Mesenchymal stem cell (in vitro differentiated cells and primary cell): ENCODE measurements around the gene HOMER3.

Experiments used
- DNase-seq: peaks from one replicate; pipeline ENCODE4 v3.0.0-alpha.2; 2013
- H2AFZ ChIP-seq: one replicate; pipeline ENCODE4 v1.6.1; 2013; ENCODE audit warnings: low read depth, mild to moderate bottlenecking, control low read depth, inconsistent platforms, low read length, moderate library complexity
- H2AK5ac ChIP-seq: 2 replicates; pipeline ENCODE4 v1.6.1; 2013; ENCODE audit warnings: low read length, moderate library complexity, mild to moderate bottlenecking, inconsistent platforms; ENCODE audit not compliant: severe bottlenecking
- H2BK120ac ChIP-seq: one replicate; pipeline ENCODE4 v1.6.1; 2013; ENCODE audit warnings: low read depth, mild to moderate bottlenecking, inconsistent platforms, low read length, moderate library complexity
- H2BK12ac ChIP-seq, 2 experiments: one replicate each; pipeline ENCODE4 v1.6.1; 2013; ENCODE audit warnings: inconsistent platforms in 2 of 2, low read length in 2 of 2, mild to moderate bottlenecking in 2 of 2, moderate library complexity in 2 of 2, control low read depth in 1 of 2
- H2BK15ac ChIP-seq: one replicate; pipeline ENCODE4 v1.6.1; 2013; ENCODE audit warnings: mild to moderate bottlenecking, low read depth, inconsistent platforms; ENCODE audit not compliant: poor library complexity, severe bottlenecking
- H2BK5ac ChIP-seq: 2 replicates; pipeline ENCODE4 v1.6.1; 2013; ENCODE audit warnings: low read depth, mild to moderate bottlenecking, low read length, control low read depth, inconsistent platforms; ENCODE audit not compliant: poor library complexity, severe bottlenecking
- H3K14ac ChIP-seq, 2 experiments: one replicate each; pipeline ENCODE4 v1.6.1; 2013; ENCODE audit warnings: inconsistent platforms in 2 of 2, low read length in 2 of 2, control low read depth in 1 of 2, mild to moderate bottlenecking in 1 of 2, moderate library complexity in 1 of 2
- H3K18ac ChIP-seq, 2 experiments: one replicate each; pipeline ENCODE4 v1.6.1; 2013; ENCODE audit warnings: inconsistent platforms in 2 of 2, low read length in 2 of 2, control low read depth in 1 of 2, low read depth in 1 of 2, mild to moderate bottlenecking in 1 of 2
- H3K23ac ChIP-seq, 2 experiments: one replicate each; pipeline ENCODE4 v1.6.1; 2013; ENCODE audit warnings: inconsistent platforms in 2 of 2, low read length in 2 of 2, mild to moderate bottlenecking in 2 of 2, moderate library complexity in 2 of 2, control low read depth in 1 of 2
- H3K27ac ChIP-seq: 2 replicates; pipeline ENCODE4 v1.5.1; 2013; ENCODE audit warnings: mild to moderate bottlenecking, moderate library complexity, low read length, control low read depth, inconsistent platforms; ENCODE audit not compliant: poor library complexity, severe bottlenecking
- H3K27me3 ChIP-seq, 2 experiments: 2 replicates each; pipeline versions ENCODE4 v1.6.1 to v1.7.0; 2013; ENCODE audit warnings: low read length in 2 of 2, mild to moderate bottlenecking in 2 of 2, moderate library complexity in 2 of 2, control low read depth in 1 of 2, inconsistent platforms in 1 of 2; ENCODE audit not compliant: control insufficient read depth in 1 of 2, insufficient read depth in 1 of 2
- H3K36me3 ChIP-seq, 2 experiments: 2 replicates each; pipeline versions ENCODE4 v1.6.1 to v1.7.0; 2013; ENCODE audit warnings: low read length in 2 of 2, control low read depth in 1 of 2, inconsistent platforms in 1 of 2, low read depth in 1 of 2, mild to moderate bottlenecking in 1 of 2; ENCODE audit not compliant: insufficient read depth in 2 of 2, control insufficient read depth in 1 of 2
- H3K4ac ChIP-seq, 2 experiments: one replicate each; pipeline ENCODE4 v1.6.1; 2013; ENCODE audit warnings: inconsistent platforms in 2 of 2, low read length in 2 of 2, mild to moderate bottlenecking in 2 of 2, moderate library complexity in 2 of 2, control low read depth in 1 of 2, low read depth in 1 of 2
- H3K4me1 ChIP-seq: 2 replicates; pipeline ENCODE4 v1.6.1; 2013; ENCODE audit warnings: low read depth, low read length, control low read depth; ENCODE audit not compliant: control insufficient read depth, insufficient read depth
- H3K4me2 ChIP-seq: 2 replicates; pipeline ENCODE4 v1.6.1; 2013; ENCODE audit warnings: low read length, mild to moderate bottlenecking, inconsistent platforms; ENCODE audit not compliant: poor library complexity, severe bottlenecking
- H3K4me3 ChIP-seq, 2 experiments: 2 replicates each; pipeline versions ENCODE4 v1.5.1 to v1.7.0; 2013; ENCODE audit warnings: low read length in 2 of 2, mild to moderate bottlenecking in 2 of 2, control low read depth in 1 of 2, low read depth in 1 of 2; ENCODE audit not compliant: insufficient read depth in 1 of 2
- H3K79me1 ChIP-seq: replicated peaks from 2 replicates; pipeline ENCODE4 v1.6.1; 2013; ENCODE audit warnings: mild to moderate bottlenecking, control low read depth, low read length, inconsistent platforms; ENCODE audit not compliant: poor library complexity, severe bottlenecking
- H3K9ac ChIP-seq: 2 replicates; pipeline ENCODE4 v1.7.0; 2013; ENCODE audit warnings: mild to moderate bottlenecking, low read length, moderate library complexity
- H3K9me3 ChIP-seq: 2 replicates; pipeline ENCODE4 v1.7.0; 2013; ENCODE audit warnings: mild to moderate bottlenecking, low read length; ENCODE audit not compliant: control insufficient read depth
- H4K8ac ChIP-seq: one replicate; pipeline ENCODE4 v1.6.1; 2013; ENCODE audit warnings: inconsistent platforms, mild to moderate bottlenecking, low read length, moderate library complexity
- H4K91ac ChIP-seq: one replicate; pipeline ENCODE4 v1.6.1; 2013; ENCODE audit warnings: mild to moderate bottlenecking, low read length, inconsistent platforms
- WGBS: methylation state at CpG from one replicate; pipeline ENCODE4 v1.1.7; 2013; ENCODE audit warnings: mixed read lengths; 5-methylcytosine and 5-hydroxymethylcytosine counted together

The HOMER3 gene

GRCh38 chr19:18922228-18922985, 18.6 kb downstream of the HOMER3 start:
- Histone ChIP-seq H2BK12ac (no peak overlapping the region), H3K79me1 (peaks cover 30% of the 10 kb centered on the region), H2BK15ac (no peak overlapping the region), H3K18ac (no peak overlapping the region), H3K4ac (no peak overlapping the region), H3K27ac (no peak overlapping the region), H2AFZ (no peak overlapping the region), H3K36me3 (peaks cover 57 to 58% of the 10 kb centered on the region in 2 experiments), H3K27me3 (no peaks in the 10 kb centered on the region), H2BK120ac (no peak overlapping the region), H2AK5ac (no peak overlapping the region), H4K8ac (no peak overlapping the region), H3K9me3 (no peaks in the 10 kb centered on the region), H2BK5ac (no peak overlapping the region), H3K4me1 (peaks cover 15% of the 10 kb centered on the region), H3K4me3 (no peak overlapping the region), H4K91ac (no peak overlapping the region), H3K23ac (no peak overlapping the region), H3K4me2 (no peak overlapping the region), H3K9ac (no peak overlapping the region), H3K14ac (no peak overlapping the region)
- 94% methylated on average over 29 of the region's 29 CpGs for WGBS
- no peak for DNase-seq

DNA sequence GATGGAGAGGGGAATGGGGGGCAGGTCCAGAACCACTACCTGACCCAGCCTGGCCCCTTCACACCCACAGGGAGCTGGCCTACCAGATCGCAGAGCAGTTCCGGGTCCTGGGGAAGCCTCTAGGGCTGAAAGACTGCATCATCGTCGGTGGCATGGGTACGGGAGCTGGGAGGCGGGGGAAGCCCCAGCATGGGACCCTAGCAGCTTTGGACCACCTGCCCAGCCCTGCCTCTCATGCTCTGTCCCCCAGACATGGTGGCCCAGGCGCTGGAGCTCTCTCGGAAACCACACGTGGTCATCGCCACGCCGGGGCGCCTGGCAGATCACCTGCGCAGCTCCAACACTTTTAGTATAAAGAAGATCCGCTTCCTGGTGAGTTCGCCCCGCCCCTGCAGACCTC, 19.4 kb downstream of the HOMER3 start:
- H3K4ac ChIP-seq, result no peak overlapping the region
- H3K14ac ChIP-seq, result no peak overlapping the region
- H3K4me1 ChIP-seq, result peaks cover 15% of the 10 kb centered on the region
- 97% methylated on average over 17 of the region's 17 CpGs for WGBS
- H3K9ac ChIP-seq, result no peak overlapping the region
- no peak overlapping the region for H2BK15ac ChIP-seq
- no peak overlapping the region for H2BK5ac ChIP-seq
- H4K91ac ChIP-seq, result no peak overlapping the region
- H3K4me2 ChIP-seq, result no peak overlapping the region
- DNase-seq, result no peak
- H2BK120ac ChIP-seq, result no peak overlapping the region
- peaks cover 30% of the 10 kb centered on the region for H3K79me1 ChIP-seq
- H3K4me3 ChIP-seq, result no peak overlapping the region
- no peak overlapping the region for H2AFZ ChIP-seq
- H3K36me3 ChIP-seq, result peaks cover 49 to 51% of the 10 kb centered on the region in 2 experiments
- H2AK5ac ChIP-seq, result no peak overlapping the region
- no peak overlapping the region for H3K18ac ChIP-seq
- H4K8ac ChIP-seq, result no peak overlapping the region
- no peak overlapping the region for H2BK12ac ChIP-seq
- H3K27ac ChIP-seq, result no peak overlapping the region
- H3K27me3 ChIP-seq, result no peaks in the 10 kb centered on the region
- H3K23ac ChIP-seq, result no peak overlapping the region
- no peaks in the 10 kb centered on the region for H3K9me3 ChIP-seq

GRCh38 chr19:18920400-18920799, 20.6 kb downstream of the HOMER3 start:
- peaks cover 40 to 42% of the 10 kb centered on the region in 2 experiments for H3K36me3 ChIP-seq
- no peak overlapping the region for H3K4ac ChIP-seq
- peak overlapping the region; percentile 16 to 96 for H3K4me3 ChIP-seq
- no peaks in the 10 kb centered on the region for H3K27me3 ChIP-seq
- no peak overlapping the region for H3K14ac ChIP-seq
- H4K91ac ChIP-seq, result peak overlapping the region; percentile 3
- H3K4me1 ChIP-seq, result peaks cover 19% of the 10 kb centered on the region
- no peaks in the 10 kb centered on the region for H3K9me3 ChIP-seq
- no peak overlapping the region for H2BK15ac ChIP-seq
- no peak overlapping the region for H2BK120ac ChIP-seq
- H3K27ac ChIP-seq, result no peak overlapping the region
- H3K23ac ChIP-seq, result no peak overlapping the region
- H2BK5ac ChIP-seq, result no peak overlapping the region
- H3K18ac ChIP-seq, result no peak overlapping the region
- H3K4me2 ChIP-seq, result peak overlapping the region; percentile 74
- H2AFZ ChIP-seq, result no peak overlapping the region
- peaks cover 29% of the 10 kb centered on the region for H3K79me1 ChIP-seq
- peak overlapping the region; percentile 99 for H3K9ac ChIP-seq
- no peak overlapping the region for H2AK5ac ChIP-seq
- WGBS, result 74% methylated on average over 9 of the region's 9 CpGs
- no peak overlapping the region for H2BK12ac ChIP-seq
- no peak overlapping the region for H4K8ac ChIP-seq
- DNase-seq, result no peak

DNA sequence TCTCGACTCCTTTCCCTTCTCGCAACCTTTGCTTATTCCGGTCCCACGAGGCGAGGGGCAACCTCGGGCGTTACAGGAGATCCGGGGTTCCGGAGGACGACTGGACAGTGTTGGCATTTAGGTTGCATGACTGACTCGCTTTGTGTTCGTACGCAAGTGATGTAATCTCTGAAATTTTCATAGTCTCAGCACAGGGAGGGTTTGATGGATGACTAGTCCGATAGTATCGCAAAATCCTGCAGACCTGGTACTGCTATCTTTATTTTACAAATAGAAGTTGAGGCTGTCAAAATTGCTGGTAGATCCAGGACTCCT, 21.2 kb downstream of the HOMER3 start:
- H3K9ac ChIP-seq, result peak overlapping the region; percentile 99
- H2BK120ac ChIP-seq, result peak overlapping the region; percentile 37
- H3K14ac ChIP-seq, result no peak overlapping the region
- 10% methylated on average over 14 of the region's 15 CpGs for WGBS
- H3K27ac ChIP-seq, result peak overlapping the region; percentile 17
- no peak overlapping the region for H2AFZ ChIP-seq
- H3K4ac ChIP-seq, result peak overlapping the region; percentile 12 to 86
- no peaks in the 10 kb centered on the region for H3K9me3 ChIP-seq
- H3K79me1 ChIP-seq, result peaks cover 31% of the 10 kb centered on the region
- no peak overlapping the region for H2BK5ac ChIP-seq
- peak overlapping the region; percentile 75 for H4K91ac ChIP-seq
- peak overlapping the region; percentile 79 for H4K8ac ChIP-seq
- no peak overlapping the region for H2BK15ac ChIP-seq
- H3K23ac ChIP-seq, result no peak overlapping the region
- H3K4me3 ChIP-seq, result peak overlapping the region; percentile 92 to 96
- H2BK12ac ChIP-seq, result no peak overlapping the region
- H3K18ac ChIP-seq, result peak overlapping the region; percentile 9 to 88
- H3K4me2 ChIP-seq, result peak overlapping the region; percentile 74
- no peak for DNase-seq
- H3K27me3 ChIP-seq, result no peaks in the 10 kb centered on the region
- no peak overlapping the region for H2AK5ac ChIP-seq
- H3K36me3 ChIP-seq, result peaks cover 44% of the 10 kb centered on the region in 2 experiments
- H3K4me1 ChIP-seq, result peaks cover 21% of the 10 kb centered on the region
